GM10248 (cell line): Measurements from ENCODE around the gene FBXO42.
"Not testable (repeated sequence)": the region's sequence is repeated elsewhere in the genome, so short reads cannot be mapped to it uniquely, and the experiment has no call there.

Experiments
- CTCF ChIA-PET: fragments of 300-600 bp; sonication (Branson Sonifier 250); formaldehyde crosslinking; extraction: SDS; loops from one replicate; lab custom pipeline; 2021; ENCODE audit warnings: antibody characterized with exemption; lab: Yijun Ruan, JAX
- POLR2A ChIA-PET: fragments of 350-650 bp; sonication (Branson Sonifier 250); formaldehyde crosslinking; extraction: SDS; loops from one replicate; lab custom pipeline; 2020; ENCODE audit warnings: antibody characterized with exemption; lab: Yijun Ruan, JAX
- DNase-seq: peaks from one replicate; pipeline ENCODE4 v3.0.0; 2012; ENCODE audit errors: extremely low spot score
- TF ChIP-seq, protein P1 (sequence below): IDR thresholded peaks from 2 replicates; pipeline ENCODE4 v1.5.1; 2012; ENCODE audit warnings: mild to moderate bottlenecking, low read depth; ENCODE audit errors: extremely low read depth, missing control alignments, control extremely low read depth

Gene FBXO42

DNA sequence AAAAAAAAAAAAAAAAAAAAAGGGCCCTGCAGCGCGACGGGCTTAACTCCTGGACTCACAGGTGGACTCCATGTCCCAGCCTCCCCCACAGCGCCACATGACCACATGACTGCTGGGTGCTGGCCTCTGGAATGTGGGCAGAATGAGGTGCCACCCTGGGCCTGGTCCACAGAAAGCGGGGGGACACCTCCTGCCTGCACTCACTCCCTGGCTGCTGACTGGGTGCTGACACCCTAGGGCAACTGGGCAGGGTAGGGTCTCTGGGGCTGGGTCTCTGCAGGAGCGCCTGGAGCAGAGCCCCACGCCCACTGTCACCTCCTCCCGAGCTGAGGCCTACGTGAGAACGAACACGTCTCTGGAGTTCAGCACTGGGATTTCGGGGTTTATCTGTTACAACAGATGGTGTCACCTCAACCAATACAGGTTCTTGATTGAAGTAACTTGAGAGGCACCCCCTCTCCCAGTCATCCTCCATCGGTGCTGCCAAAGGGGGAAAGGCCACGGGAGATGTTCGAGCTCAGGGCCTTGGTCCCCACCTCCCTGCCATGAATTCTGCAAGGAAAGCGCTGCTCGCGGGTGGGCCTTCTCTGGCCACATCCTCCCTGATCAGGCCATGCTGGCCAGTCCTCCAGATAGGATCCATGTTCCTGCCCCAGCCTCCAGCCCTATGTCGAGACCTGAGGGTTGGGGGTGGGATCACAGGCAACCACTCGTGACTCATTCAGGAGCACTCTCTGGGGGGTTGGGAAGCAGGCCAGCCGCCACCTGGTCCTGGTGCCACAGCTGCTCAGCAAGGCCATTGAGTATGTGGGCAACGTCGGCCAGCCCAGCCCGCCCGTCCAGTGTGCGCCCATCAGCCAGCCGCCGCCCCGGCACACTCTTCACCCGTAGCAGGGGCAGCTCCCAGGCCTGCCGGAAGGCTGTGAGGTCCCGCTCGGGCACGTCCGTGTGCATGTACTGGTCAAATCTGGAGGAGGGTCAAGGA is 120.7 kb downstream of the FBXO42 start:
- ChIA-PET CTCF (interaction anchor here (1.0 to 2.3 kb wide), 2 partner anchors 12 to 15 kb away, joined by 3 to 6 read pairs; no protein-coding TSS in a partner anchor), POLR2A (no interaction called here)
- no peak for DNase-seq
- TF ChIP-seq, protein P1, sequence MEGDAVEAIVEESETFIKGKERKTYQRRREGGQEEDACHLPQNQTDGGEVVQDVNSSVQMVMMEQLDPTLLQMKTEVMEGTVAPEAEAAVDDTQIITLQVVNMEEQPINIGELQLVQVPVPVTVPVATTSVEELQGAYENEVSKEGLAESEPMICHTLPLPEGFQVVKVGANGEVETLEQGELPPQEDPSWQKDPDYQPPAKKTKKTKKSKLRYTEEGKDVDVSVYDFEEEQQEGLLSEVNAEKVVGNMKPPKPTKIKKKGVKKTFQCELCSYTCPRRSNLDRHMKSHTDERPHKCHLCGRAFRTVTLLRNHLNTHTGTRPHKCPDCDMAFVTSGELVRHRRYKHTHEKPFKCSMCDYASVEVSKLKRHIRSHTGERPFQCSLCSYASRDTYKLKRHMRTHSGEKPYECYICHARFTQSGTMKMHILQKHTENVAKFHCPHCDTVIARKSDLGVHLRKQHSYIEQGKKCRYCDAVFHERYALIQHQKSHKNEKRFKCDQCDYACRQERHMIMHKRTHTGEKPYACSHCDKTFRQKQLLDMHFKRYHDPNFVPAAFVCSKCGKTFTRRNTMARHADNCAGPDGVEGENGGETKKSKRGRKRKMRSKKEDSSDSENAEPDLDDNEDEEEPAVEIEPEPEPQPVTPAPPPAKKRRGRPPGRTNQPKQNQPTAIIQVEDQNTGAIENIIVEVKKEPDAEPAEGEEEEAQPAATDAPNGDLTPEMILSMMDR: no peak

DNA sequence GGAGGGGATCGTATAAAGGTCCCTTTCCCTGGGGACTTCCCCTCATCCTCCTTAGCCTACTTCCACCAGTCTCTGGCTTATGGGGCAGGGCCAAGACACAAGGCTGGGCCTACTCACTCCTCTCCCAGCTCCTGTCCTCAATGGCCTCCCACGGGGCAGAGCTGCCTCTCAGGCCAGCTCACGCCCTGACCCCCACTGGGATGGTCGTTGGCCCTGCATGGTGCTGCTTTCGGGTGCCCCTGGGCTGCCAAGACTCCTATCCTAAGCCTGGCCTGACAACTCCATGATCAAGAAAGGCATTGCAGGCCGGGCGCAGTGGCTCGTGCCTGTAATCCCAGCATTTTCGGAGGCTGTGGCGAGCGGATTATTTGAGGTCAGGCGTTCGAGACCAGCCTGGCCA is 121.5 kb downstream of the FBXO42 start:
- ChIA-PET POLR2A (no interaction called here), CTCF (interaction anchor here (1.0 to 2.3 kb wide), 2 partner anchors 13 to 14 kb away, joined by 3 to 6 read pairs; no protein-coding TSS in a partner anchor)
- DNase-seq: no peak
- TF ChIP-seq, protein P1: no peak

DNA sequence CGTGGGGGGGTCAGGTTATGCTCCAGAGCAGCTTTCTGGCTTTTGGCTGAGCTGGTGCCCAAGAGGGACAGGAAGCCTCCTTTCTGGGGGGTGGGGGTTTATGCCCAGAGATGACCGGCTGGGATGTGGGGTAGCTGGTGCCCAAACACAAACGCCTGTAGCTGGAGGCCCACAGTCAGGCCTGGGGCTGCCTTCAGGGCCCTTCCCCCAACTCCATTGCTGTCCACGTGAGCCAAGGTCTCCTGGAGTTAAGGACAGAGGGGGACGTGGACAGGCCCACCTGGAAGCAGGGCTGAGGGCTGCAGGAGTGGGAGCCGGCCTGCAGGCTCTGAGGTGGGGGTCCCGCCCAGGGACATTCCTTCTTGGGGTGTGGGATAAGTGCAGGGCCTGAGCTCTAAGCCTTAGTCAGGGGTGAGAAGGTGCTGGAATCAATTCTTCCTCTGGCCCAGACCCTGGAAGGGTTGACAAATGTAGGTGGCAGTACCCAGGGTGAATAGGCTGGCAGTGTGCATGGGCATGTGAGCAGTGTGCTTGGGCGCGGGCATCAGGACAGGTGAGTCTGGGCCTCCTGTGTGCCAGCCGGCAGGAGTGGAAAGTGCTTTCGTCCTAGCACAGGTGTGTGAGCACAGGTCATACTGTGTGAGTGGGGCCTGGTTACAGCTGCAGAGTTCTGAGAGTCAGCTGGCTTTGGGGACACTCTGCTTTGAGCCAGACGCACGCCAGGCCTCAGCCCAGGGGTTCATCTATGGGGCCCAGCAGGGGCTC is 122.1 kb downstream of the FBXO42 start:
- ChIA-PET CTCF (interaction anchor here (1.0 to 2.3 kb wide), 3 partner anchors 13 to 151 kb away, joined by 3 to 6 read pairs (median 3); no protein-coding TSS in a partner anchor), POLR2A (interaction anchor here (0.5 kb wide), 1 partner anchor 386 kb away, joined by 6 read pairs; no protein-coding TSS in a partner anchor)
- TF ChIP-seq, protein P1: no peak
- no peak for DNase-seq

DNA sequence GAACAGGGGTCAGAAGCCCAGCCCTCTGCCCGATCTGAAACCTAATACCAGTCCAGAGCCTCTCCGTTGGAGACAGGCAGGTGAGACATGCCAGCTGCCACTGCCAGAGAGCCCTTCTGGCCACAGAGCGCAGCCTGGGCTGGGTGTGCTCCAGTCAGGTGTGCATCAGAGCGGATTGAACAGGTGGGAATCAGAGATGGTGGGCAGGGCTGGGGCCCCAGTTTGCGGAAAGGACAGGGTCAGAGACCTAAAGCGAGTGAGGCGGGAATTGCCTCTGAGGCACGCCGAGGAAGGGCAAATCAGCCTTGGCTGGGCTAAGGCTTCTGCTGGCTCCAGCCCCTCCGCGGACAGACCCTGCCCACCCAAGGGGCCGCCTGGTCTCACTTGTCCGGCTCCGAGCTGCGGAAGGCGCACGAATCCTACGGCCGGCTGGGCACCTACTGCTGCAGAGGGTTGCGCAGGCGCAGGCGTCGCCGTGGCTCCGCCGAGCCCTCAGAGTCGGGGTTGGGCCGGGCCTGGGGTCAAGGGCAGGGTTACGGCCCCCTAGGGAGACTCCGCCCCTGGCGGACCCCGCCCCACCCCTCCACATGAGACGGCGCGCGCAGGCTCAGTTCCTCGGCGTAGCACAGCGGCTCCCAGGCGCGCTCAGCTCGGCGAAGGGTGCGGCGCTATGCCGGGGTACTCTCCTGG is 125.6 kb downstream of the FBXO42 start:
- CTCF ChIA-PET: no interaction called here
- DNase-seq: no peak
- POLR2A ChIA-PET: interaction anchor here (0.6 kb wide), 1 partner anchor 146 kb away, joined by 5 read pairs; no protein-coding TSS in a partner anchor
- TF ChIP-seq, protein P1: no peak

DNA sequence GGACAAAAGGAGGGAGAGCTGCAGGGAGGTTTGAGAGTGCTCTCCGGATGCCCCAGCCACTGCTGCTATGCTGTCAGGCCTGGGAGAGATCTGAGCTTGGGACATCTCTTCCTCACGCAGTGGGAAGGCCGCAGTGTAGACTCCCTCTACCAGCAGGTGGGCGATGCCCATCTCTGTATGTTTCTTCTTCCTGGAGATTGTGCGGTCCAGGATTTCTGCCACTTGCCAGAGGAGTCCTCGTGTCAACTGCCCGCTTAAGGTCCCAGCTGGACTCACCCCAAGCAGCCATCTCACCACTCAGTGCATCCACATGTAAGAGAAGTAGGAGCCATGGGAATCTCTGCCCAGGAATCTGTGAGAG is 126.2 kb downstream of the FBXO42 start:
- CTCF ChIA-PET: no interaction called here
- POLR2A ChIA-PET: interaction anchor here (0.6 kb wide), 1 partner anchor 147 kb away, joined by 5 read pairs; no protein-coding TSS in a partner anchor
- TF ChIP-seq, protein P1: no peak
- no peak for DNase-seq

DNA sequence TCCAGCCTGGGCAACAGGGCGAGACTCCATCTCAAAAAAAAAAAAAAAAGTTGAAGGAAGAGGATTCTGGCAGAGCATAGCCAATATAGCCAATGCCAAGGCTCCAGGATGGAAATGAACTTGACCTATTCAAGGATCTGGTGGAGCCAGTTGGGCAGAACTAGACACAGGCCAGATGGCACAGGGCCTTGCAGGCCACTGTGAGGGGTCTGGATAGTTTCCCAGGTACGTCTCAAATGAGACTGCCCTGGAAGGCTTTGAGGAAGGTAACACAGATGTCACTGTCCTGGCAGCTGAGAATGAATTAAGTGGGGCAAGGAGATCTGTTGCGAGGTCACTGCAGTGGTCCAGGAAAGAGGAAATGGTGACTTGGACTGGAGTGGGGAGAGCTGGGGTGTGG is 127.8 kb downstream of the FBXO42 start:
- ChIA-PET POLR2A (no interaction called here), CTCF (no interaction called here)
- DNase-seq: no peak
- TF ChIP-seq, protein P1: no peak

DNA sequence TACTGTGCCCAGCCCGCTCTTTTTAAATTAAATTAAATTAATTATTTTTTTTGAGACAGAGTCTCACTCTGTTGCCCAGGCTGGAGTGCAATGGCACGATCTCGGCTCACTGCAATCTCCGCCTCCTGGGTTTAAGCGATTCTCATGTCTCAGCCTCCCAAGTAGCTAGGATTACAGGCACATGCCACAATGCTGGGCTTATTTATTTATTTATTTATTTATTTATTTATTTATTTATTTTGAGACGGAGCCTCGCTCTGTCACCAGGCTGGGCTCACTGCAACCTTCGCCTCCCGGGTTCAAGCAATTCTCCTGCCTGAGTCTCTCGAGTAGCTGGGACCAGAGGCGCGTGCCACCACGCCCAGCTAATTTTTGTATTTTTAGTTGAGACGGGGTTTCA is 129.6 kb downstream of the FBXO42 start:
- CTCF ChIA-PET: interaction anchor here (0.7 to 2.6 kb wide), 4 partner anchors 16 to 213 kb away, joined by 3 to 9 read pairs (median 3); no protein-coding TSS in a partner anchor

More for the DNA sequence above, 129.6 kb downstream of the FBXO42 start:
- POLR2A ChIA-PET, DNase-seq: not testable (repeated sequence)
